HepG2 (cell line): Measurements from ENCODE around the gene EIF5. TPM values are rescaled to one million over a fixed set of nuclear protein-coding genes. Genes with fewer than 3 reads are reported as not detected.
A peak's percentile ranks its signal among the peaks of the same experiment; 100 is the strongest.

ENCODE experiments used
- DR1 ChIP-seq: sonication (generic); formaldehyde crosslinking; IDR thresholded peaks from 2 replicates; pipeline ENCODE4 v1.8.0; 2021; ENCODE audit warnings: mild to moderate bottlenecking, missing genetic modification reagents, inconsistent platforms
- FOXC1 ChIP-seq: sonication (generic); formaldehyde crosslinking; IDR thresholded peaks from 2 replicates; pipeline ENCODE4 v1.8.0; 2022; ENCODE audit warnings: mild to moderate bottlenecking, missing genetic modification reagents, borderline replicate concordance
- HIC2 ChIP-seq: sonication (generic); formaldehyde crosslinking; IDR thresholded peaks from 2 replicates; pipeline ENCODE4 v1.9.0; 2022; ENCODE audit warnings: low read depth, missing genetic modification reagents
- IRF2 ChIP-seq: IDR thresholded peaks from 2 replicates; pipeline ENCODE4 v1.6.1; 2018; ENCODE audit warnings: missing genetic modification reagents, missing compliant biosample characterization
- LCORL ChIP-seq, 2 experiments: fragments of 450-650 bp in 1 of 2; sonication (generic) in 1 of 2; formaldehyde crosslinking in 1 of 2; IDR thresholded peaks; 2 replicates each; pipeline versions ENCODE4 v1.5.0 to v1.6.1; 2017 to 2020; ENCODE audit warnings: antibody characterized with exemption in 1 of 2, missing genetic modification reagents in 1 of 2
- NFE2 ChIP-seq: sonication (generic); formaldehyde crosslinking; IDR thresholded peaks from 2 replicates; pipeline ENCODE4 v1.4.0; 2020; ENCODE audit warnings: missing genetic modification reagents
- PAX8 ChIP-seq: sonication (generic); formaldehyde crosslinking; IDR thresholded peaks from 2 replicates; pipeline ENCODE4 v1.8.0; 2022; ENCODE audit warnings: mild to moderate bottlenecking, missing genetic modification reagents, borderline replicate concordance
- SMYD3 ChIP-seq: sonication (generic); formaldehyde crosslinking; IDR thresholded peaks from 2 replicates; pipeline ENCODE4 v1.8.1; 2023; ENCODE audit warnings: mild to moderate bottlenecking, missing genetic modification reagents
- YEATS4 ChIP-seq: sonication (generic); formaldehyde crosslinking; IDR thresholded peaks from 2 replicates; pipeline ENCODE4 v1.4.0; 2020; ENCODE audit warnings: missing genetic modification reagents, borderline replicate concordance
- ZFP41 ChIP-seq: sonication (generic); formaldehyde crosslinking; IDR thresholded peaks from 2 replicates; pipeline ENCODE4 v1.4.0; 2020; ENCODE audit warnings: mild to moderate bottlenecking, missing genetic modification reagents, borderline replicate concordance
- ZNF235 ChIP-seq: sonication (generic); formaldehyde crosslinking; IDR thresholded peaks from 2 replicates; pipeline ENCODE4 v1.8.1; 2023; ENCODE audit warnings: mild to moderate bottlenecking, missing genetic modification reagents, borderline replicate concordance
- ZNF333 ChIP-seq: sonication (generic); formaldehyde crosslinking; IDR thresholded peaks from 2 replicates; pipeline ENCODE4 v1.4.0; 2020; ENCODE audit warnings: mild to moderate bottlenecking, missing genetic modification reagents, borderline replicate concordance
- ZNF33B ChIP-seq: sonication (generic); formaldehyde crosslinking; IDR thresholded peaks from 2 replicates; pipeline ENCODE4 v1.5.1; 2020; ENCODE audit warnings: mild to moderate bottlenecking, missing genetic modification reagents
- ZNF597 ChIP-seq: sonication (generic); formaldehyde crosslinking; IDR thresholded peaks from 2 replicates; pipeline ENCODE4 v1.5.0; 2020; ENCODE audit warnings: missing genetic modification reagents
- ZNF749 ChIP-seq: sonication (generic); formaldehyde crosslinking; IDR thresholded peaks from 2 replicates; pipeline ENCODE4 v1.8.0; 2022; ENCODE audit warnings: mild to moderate bottlenecking, missing genetic modification reagents, moderate library complexity, borderline replicate concordance
- ZSCAN29 ChIP-seq: sonication (generic); formaldehyde crosslinking; conservative IDR thresholded peaks from 2 replicates; pipeline ENCODE4 v1.4.0; 2020; ENCODE audit warnings: mild to moderate bottlenecking, missing genetic modification reagents
- polyA plus RNA-seq, 8 experiments: library from polyadenylated mRNA; depleted of rRNA in 3 of 8; stranded (reverse) in 7 of 8; unstranded in 1 of 8; fragments of >200 nt; fragmentation: Illumina TruSeq in 4 of 8; extraction: Trizol in 4 of 8; gene quantifications; 2 replicates each; pipeline versions ENCODE4 v1.2.1 to v1.2.3, GENCODE V29; 2011 to 2016; ENCODE audit warnings: low read depth in 4 of 8, missing spikeins in 1 of 8, mixed read lengths in 1 of 8; ENCODE audit not compliant: insufficient read depth in 1 of 8
- total RNA-seq, 5 experiments: library from RNA; depleted of rRNA; stranded (reverse); fragments of >200 nt; fragmentation: Illumina TruSeq; extraction: Trizol; gene quantifications; 2 replicates each; pipeline ENCODE4 v1.2.3, GENCODE V29; 2016; ENCODE audit warnings: low read depth in 1 of 5
- TF ChIP-seq, protein P1 (sequence below): sonication (generic); formaldehyde crosslinking; IDR thresholded peaks from 2 replicates; pipeline ENCODE4 v1.8.1; 2023; ENCODE audit warnings: mild to moderate bottlenecking, missing genetic modification reagents
- TF ChIP-seq, protein P2 (sequence below): sonication (generic); formaldehyde crosslinking; IDR thresholded peaks from 2 replicates; pipeline ENCODE4 v1.8.0; 2022; ENCODE audit warnings: missing genetic modification reagents, mild to moderate bottlenecking, inconsistent platforms, borderline replicate concordance
- TF ChIP-seq, protein P3 (sequence below): sonication (generic); formaldehyde crosslinking; IDR thresholded peaks from 2 replicates; pipeline ENCODE4 v1.4.0; 2020; ENCODE audit warnings: missing genetic modification reagents, borderline replicate concordance

The EIF5 gene
- total and polyA plus RNA-seq, 2 of the 13 experiments (the other 11 are each of a cell fraction or from before 2014, with no cell fraction given) = 189 to 281 TPM

DNA sequence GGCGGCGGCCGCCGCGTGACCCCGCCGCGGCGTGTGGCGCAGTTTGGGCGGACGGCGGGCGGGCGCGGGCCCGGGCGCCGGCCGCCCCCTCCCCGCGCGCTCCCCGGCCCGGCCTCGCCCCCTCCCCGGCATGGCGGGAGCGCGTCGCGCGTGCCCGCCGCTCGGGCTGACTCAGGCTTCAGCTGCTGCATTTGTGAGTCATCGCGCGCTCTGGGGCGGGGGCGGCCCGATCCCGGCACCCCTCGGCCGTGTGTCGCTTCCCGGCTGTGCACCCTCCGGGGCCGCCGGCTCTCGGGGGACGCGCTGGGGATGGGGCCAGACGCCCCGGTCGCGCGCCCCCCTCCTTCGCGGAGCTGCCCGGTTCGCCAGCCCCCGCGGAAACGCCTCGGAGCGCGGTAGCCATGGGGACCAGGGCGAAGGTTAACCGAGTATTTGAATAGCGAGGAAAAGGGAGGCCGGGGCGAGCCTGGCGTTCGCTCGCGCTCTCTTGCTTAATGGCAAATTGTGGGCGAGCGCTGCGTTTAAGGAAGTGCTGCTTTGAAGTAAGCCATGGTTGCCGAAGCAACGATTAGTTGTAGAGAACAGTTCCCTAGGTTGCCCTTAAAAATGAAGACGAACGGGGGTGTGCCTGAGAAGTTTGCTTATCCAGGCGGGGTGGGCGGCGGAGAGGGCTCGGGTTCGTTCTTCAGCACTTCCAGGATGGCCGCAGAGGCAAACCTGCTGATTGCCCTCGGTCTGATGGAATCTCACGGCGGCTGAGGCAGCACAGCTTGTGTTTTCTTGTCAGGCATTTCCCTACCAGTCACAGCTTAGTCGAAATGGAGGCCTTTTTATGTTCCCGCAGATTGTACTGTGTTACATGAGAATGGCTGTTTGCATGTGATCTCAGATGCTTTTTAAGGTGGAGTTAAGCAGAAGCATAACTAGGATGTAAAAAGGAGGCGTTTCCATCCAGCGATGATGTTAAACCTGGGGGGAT lies 896 bp downstream of the EIF5 start (continued):
- TF ChIP-seq ZNF235 (CRISPR knock-in tag) = no peak
- TF ChIP-seq, protein P1, sequence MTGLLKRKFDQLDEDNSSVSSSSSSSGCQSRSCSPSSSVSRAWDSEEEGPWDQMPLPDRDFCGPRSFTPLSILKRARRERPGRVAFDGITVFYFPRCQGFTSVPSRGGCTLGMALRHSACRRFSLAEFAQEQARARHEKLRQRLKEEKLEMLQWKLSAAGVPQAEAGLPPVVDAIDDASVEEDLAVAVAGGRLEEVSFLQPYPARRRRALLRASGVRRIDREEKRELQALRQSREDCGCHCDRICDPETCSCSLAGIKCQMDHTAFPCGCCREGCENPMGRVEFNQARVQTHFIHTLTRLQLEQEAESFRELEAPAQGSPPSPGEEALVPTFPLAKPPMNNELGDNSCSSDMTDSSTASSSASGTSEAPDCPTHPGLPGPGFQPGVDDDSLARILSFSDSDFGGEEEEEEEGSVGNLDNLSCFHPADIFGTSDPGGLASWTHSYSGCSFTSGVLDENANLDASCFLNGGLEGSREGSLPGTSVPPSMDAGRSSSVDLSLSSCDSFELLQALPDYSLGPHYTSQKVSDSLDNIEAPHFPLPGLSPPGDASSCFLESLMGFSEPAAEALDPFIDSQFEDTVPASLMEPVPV = 0 out of 2 replicates have a peak, but pooled peaks have one; percentile 23
- no peak for TF ChIP-seq ZNF749 (CRISPR knock-in tag)
- TF ChIP-seq DR1 (CRISPR knock-in tag) = no peak
- no peak for TF ChIP-seq YEATS4 (CRISPR knock-in tag)
- TF ChIP-seq ZSCAN29 (CRISPR knock-in tag) = no peak
- TF ChIP-seq LCORL (IDR thresholded peaks at IDR 0.05) = no peak
- TF ChIP-seq LCORL (CRISPR knock-in tag; IDR thresholded peaks at IDR 0.05) = no peak
- TF ChIP-seq SMYD3 = no peak
- TF ChIP-seq ZFP41 (CRISPR knock-in tag) = no peak
- no peak for TF ChIP-seq ZNF333 (CRISPR knock-in tag)
- TF ChIP-seq IRF2 (CRISPR knock-in tag) = 0 out of 2 replicates have a peak, but pooled peaks have one; percentile 35
- TF ChIP-seq, protein P2, sequence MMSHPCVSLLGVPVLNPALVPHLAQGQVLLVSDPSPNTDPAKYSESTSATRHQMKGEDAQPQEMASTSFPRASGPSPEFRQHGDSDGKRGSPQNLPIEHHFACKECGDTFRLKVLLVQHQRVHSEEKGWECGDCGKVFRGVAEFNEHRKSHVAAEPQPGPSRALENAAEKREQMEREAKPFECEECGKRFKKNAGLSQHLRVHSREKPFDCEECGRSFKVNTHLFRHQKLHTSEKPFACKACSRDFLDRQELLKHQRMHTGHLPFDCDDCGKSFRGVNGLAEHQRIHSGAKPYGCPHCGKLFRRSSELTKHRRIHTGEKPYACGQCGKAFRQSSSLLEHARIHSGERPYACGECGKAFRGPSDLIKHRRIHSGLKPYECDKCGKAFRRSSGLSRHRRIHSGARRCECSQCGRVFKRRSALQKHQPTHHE (CRISPR knock-in tag) = no peak
- no peak for TF ChIP-seq NFE2 (CRISPR knock-in tag)
- no peak for TF ChIP-seq ZNF597 (CRISPR knock-in tag)
- no peak for TF ChIP-seq ZNF33B (CRISPR knock-in tag)
- TF ChIP-seq PAX8 (CRISPR knock-in tag) = no peak
- TF ChIP-seq, protein P3, sequence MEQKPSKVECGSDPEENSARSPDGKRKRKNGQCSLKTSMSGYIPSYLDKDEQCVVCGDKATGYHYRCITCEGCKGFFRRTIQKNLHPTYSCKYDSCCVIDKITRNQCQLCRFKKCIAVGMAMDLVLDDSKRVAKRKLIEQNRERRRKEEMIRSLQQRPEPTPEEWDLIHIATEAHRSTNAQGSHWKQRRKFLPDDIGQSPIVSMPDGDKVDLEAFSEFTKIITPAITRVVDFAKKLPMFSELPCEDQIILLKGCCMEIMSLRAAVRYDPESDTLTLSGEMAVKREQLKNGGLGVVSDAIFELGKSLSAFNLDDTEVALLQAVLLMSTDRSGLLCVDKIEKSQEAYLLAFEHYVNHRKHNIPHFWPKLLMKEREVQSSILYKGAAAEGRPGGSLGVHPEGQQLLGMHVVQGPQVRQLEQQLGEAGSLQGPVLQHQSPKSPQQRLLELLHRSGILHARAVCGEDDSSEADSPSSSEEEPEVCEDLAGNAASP (CRISPR knock-in tag) = no peak
- TF ChIP-seq HIC2 = no peak
- no peak for TF ChIP-seq FOXC1 (CRISPR knock-in tag)
